NCI-H1048 (cell line): ENCODE measurements around the gene ZIC4.
A peak's percentile ranks its signal among the peaks of the same experiment; 100 is the strongest.

Source experiments
- DNase-seq: peaks from one replicate; lab custom pipeline; 2025; lab: John Stamatoyannopoulos, UW

ZIC4 gene

GRCh38 chr3:147370349-147370748 is 36.0 kb downstream of the ZIC4 start:
- no peak for DNase-seq

GRCh38 chr3:147369661-147370123 is 36.7 kb downstream of the ZIC4 start:
- no peak for DNase-seq

GRCh38 chr3:147369231-147369630 is 37.1 kb downstream of the ZIC4 start:
- no peak for DNase-seq

- no peak for DNase-seq
Observed at GRCh38 chr3:147368561-147369221, 37.7 kb downstream of the ZIC4 start.

GRCh38 chr3:147368151-147368550 is 38.2 kb downstream of the ZIC4 start:
- DNase-seq: no peak

- DNase-seq: no peak
Observed at GRCh38 chr3:147367676-147368075, 38.7 kb downstream of the ZIC4 start.

- no peak for DNase-seq
Observed at GRCh38 chr3:147365196-147366115, 40.9 kb downstream of the ZIC4 start.

GRCh38 chr3:147364771-147365170 is 41.6 kb downstream of the ZIC4 start:
- DNase-seq: no peak

- peak; percentile 16 for DNase-seq
Observed at GRCh38 chr3:147361454-147362420, 44.6 kb downstream of the ZIC4 start.

- DNase-seq: no peak
Observed at GRCh38 chr3:147360646-147361453, 45.5 kb downstream of the ZIC4 start.

GRCh38 chr3:147360051-147360439 is 46.3 kb downstream of the ZIC4 start:
- DNase-seq: no peak

- no peak for DNase-seq
Observed at GRCh38 chr3:147359177-147360050, 46.9 kb downstream of the ZIC4 start.

GRCh38 chr3:147358144-147358992 is 48.0 kb downstream of the ZIC4 start:
- no peak for DNase-seq

- DNase-seq: no peak
Observed at GRCh38 chr3:147356909-147357900, 49.1 kb downstream of the ZIC4 start.

GRCh38 chr3:147356145-147356908 is 50.0 kb downstream of the ZIC4 start:
- DNase-seq: no peak

GRCh38 chr3:147355753-147356090 is 50.6 kb downstream of the ZIC4 start:
- DNase-seq: no peak

- DNase-seq: no peak
Observed at GRCh38 chr3:147355084-147355752, 51.1 kb downstream of the ZIC4 start.
